Ishikawa (cell line): Measurements from ENCODE around the gene SLC10A1.

ENCODE experiments used
- CEBPB ChIP-seq: IDR thresholded peaks from 2 replicates; pipeline ENCODE4 v1.6.1; 2012
- CREB1 ChIP-seq: IDR thresholded peaks from 2 replicates; pipeline ENCODE4 v1.6.1; 2012; ENCODE audit warnings: low read depth
- EGR1 ChIP-seq: IDR thresholded peaks from 2 replicates; pipeline ENCODE4 v1.6.1; 2012
- EP300 ChIP-seq: IDR thresholded peaks from 2 replicates; pipeline ENCODE4 v1.6.1; 2012; ENCODE audit warnings: borderline replicate concordance
- FOXM1 ChIP-seq: IDR thresholded peaks from 2 replicates; pipeline ENCODE4 v1.6.1; 2012; ENCODE audit warnings: low read depth, borderline replicate concordance
- NFIC ChIP-seq: IDR thresholded peaks from 2 replicates; pipeline ENCODE4 v1.6.1; 2012
- RAD21 ChIP-seq: IDR thresholded peaks from 2 replicates; pipeline ENCODE4 v1.6.1; 2012; ENCODE audit warnings: low read depth
- TAF1 ChIP-seq: IDR thresholded peaks from 2 replicates; pipeline ENCODE4 v1.6.1; 2012; ENCODE audit warnings: low read depth, mild to moderate bottlenecking
- TCF12 ChIP-seq: IDR thresholded peaks from 2 replicates; pipeline ENCODE4 v1.6.1; 2012; ENCODE audit warnings: low read depth
- TEAD4 ChIP-seq: IDR thresholded peaks from 2 replicates; pipeline ENCODE4 v1.6.1; 2012
- YY1 ChIP-seq: IDR thresholded peaks from 2 replicates; pipeline ENCODE4 v1.6.1; 2012; ENCODE audit warnings: low read depth
- ZBTB7A ChIP-seq: IDR thresholded peaks from 2 replicates; pipeline ENCODE4 v1.6.1; 2012; ENCODE audit warnings: low read depth
- TF ChIP-seq, protein P1 (sequence below): IDR thresholded peaks from 2 replicates; pipeline ENCODE4 v1.6.1; 2012
- TF ChIP-seq, protein P2 (sequence below): IDR thresholded peaks from 2 replicates; pipeline ENCODE4 v1.6.1; 2012; ENCODE audit warnings: low read depth, mild to moderate bottlenecking
- TF ChIP-seq, protein P3 (sequence below): IDR thresholded peaks from 2 replicates; pipeline ENCODE4 v1.6.1; 2012

Gene SLC10A1

DNA sequence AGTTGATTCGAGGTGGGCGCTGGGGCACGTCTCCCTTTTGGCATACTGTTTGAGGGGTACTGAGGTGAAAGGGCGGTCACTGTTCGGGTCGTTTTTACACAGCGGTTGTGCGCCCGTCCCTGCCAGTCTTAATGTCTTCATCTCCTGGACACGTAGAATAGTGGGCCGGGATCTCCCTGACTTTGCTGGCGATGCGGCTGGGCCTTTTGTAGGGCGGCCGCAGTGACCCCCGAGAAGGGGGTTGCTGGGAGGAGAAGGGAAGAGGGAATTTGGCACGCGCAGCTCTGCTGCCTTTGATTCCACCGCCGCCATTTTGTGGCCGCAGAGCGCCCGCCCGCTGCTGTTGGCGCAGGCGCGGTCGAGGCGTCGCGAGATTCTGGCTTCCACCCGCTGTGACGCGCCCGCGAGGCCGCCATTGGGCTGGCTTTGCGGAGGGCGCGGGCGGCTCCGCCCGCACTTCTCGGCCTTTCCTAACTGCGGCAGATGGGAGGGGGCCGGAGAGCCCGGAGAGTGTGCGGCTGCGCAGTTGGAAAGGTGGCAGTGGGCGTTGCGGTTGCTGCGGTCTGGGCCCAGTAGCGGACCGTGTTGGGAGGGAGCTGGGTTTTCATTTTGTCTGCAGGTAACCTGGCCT is 29.6 kb downstream of the SLC10A1 start:
- TF ChIP-seq ZBTB7A (no peak), EP300 (no peak), TAF1 (peak; percentile 87), EGR1 (peak; percentile 58), NFIC (no peak), TCF12 (no peak; the same call in 1 of the 2 replicates), TEAD4 (peak; percentile 58), CEBPB (0 out of 2 replicates have a peak, but pooled peaks have one; percentile 1), CREB1 (no peak), RAD21 (no peak), FOXM1 (no peak), YY1 (peak; percentile 95)
- TF ChIP-seq, protein P1, sequence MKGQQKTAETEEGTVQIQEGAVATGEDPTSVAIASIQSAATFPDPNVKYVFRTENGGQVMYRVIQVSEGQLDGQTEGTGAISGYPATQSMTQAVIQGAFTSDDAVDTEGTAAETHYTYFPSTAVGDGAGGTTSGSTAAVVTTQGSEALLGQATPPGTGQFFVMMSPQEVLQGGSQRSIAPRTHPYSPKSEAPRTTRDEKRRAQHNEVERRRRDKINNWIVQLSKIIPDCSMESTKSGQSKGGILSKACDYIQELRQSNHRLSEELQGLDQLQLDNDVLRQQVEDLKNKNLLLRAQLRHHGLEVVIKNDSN: no peak
- TF ChIP-seq, protein P2, sequence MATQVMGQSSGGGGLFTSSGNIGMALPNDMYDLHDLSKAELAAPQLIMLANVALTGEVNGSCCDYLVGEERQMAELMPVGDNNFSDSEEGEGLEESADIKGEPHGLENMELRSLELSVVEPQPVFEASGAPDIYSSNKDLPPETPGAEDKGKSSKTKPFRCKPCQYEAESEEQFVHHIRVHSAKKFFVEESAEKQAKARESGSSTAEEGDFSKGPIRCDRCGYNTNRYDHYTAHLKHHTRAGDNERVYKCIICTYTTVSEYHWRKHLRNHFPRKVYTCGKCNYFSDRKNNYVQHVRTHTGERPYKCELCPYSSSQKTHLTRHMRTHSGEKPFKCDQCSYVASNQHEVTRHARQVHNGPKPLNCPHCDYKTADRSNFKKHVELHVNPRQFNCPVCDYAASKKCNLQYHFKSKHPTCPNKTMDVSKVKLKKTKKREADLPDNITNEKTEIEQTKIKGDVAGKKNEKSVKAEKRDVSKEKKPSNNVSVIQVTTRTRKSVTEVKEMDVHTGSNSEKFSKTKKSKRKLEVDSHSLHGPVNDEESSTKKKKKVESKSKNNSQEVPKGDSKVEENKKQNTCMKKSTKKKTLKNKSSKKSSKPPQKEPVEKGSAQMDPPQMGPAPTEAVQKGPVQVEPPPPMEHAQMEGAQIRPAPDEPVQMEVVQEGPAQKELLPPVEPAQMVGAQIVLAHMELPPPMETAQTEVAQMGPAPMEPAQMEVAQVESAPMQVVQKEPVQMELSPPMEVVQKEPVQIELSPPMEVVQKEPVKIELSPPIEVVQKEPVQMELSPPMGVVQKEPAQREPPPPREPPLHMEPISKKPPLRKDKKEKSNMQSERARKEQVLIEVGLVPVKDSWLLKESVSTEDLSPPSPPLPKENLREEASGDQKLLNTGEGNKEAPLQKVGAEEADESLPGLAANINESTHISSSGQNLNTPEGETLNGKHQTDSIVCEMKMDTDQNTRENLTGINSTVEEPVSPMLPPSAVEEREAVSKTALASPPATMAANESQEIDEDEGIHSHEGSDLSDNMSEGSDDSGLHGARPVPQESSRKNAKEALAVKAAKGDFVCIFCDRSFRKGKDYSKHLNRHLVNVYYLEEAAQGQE: no peak
- TF ChIP-seq, protein P3, sequence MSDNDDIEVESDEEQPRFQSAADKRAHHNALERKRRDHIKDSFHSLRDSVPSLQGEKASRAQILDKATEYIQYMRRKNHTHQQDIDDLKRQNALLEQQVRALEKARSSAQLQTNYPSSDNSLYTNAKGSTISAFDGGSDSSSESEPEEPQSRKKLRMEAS: peak; percentile 42

DNA sequence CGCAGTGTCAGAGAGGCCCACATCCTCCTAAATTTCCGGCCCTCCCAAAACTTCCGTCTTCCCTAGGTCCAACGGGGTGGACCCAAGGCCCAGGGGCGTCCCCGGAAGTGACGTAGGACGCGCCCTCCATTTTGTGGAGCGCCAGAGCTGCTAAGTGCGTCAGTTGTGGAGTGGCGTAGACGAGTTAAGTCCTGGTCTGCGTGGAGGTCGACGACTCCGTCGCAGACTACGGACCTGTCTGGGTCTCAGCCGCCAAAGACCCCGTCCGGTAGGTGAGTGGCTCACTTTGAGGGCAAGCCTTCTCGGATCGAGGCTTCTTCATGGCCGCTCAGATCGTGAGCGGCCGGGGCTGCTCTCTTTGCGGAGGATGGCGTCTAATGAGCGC is 30.1 kb downstream of the SLC10A1 start, which contains the start of gene SRSF5:
Gene SRSF5 (plus strand): TSS at position 159 of the 385 bp plus-strand sequence. CDS start 1,015 bp downstream, outside the sequence.
- TF ChIP-seq CEBPB (no peak), TCF12 (peak; percentile 22; the same call in 1 of the 2 replicates), FOXM1 (peak; percentile 65; the same call in 1 of the 2 replicates), TEAD4 (peak; percentile 80), NFIC (peak; percentile 14; the same call in 1 of the 2 replicates), RAD21 (no peak), CREB1 (peak; percentile 86), TAF1 (no peak; the same call in none of the 2 replicates), YY1 (peak; percentile 98), EGR1 (peak; percentile 23; the same call in 1 of the 2 replicates)
- TF ChIP-seq, protein P2: no peak
- TF ChIP-seq, protein P3: peak; percentile 67
- TF ChIP-seq, protein P1: no peak

DNA sequence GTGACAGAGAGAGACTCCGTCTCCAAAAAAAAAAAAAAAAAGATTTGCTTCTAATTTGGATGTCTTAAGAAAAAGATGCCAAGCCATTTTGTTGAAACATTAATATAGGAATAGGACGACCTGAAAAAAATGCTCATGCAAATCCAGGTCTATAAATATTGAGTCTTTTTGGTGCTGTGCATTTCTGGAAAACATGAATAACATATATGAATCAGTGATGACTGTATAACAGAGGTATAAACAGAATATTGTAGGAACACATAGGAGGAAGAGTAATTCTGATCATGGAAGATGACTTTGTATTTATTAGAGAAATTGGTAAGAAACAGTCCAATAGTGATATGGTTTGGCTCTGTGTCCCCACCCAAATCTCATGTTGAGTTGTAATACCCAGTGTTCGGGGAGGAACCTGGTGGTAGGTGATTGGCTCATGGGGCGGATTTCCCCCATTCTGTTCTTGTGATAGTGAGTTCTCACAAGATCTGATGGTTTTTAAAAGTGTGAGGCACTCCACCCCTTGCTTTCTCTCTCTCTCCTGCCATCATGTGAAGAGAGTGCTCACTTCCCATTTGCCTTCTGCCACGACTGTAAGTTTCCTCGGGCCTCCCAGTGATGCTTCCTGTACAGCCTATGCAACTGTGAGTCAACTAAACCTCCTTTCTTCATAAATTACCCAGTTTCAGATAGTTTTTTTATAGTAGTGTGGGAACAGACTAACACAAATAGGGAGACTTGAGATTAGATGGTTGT is 33.1 kb downstream of the SLC10A1 start:
- TF ChIP-seq, protein P3: no peak
- TF ChIP-seq, protein P2: no peak
- TF ChIP-seq CREB1 (no peak), CEBPB (no peak)

DNA sequence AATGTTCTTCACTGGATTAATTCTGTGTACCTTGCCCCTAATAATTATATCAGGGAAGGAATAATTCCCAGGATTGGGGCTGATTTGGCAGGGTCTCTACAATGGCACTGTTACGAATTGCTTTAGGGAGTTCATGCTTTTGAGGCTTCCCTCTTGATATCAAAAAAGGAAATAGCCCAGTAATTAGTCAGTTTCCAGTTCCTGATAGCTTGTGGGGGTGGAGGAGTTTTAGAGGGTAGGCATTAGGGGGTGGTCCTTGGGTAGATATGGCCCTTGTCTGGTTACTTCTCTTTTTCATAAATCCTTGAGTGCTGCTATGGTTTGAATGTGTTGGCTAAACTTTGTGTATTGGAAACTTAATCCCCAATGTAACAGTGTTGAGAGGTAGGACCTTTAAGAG is 36.2 kb downstream of the SLC10A1 start:
- no peak for TF ChIP-seq EP300
- TF ChIP-seq YY1: no peak
- no peak for TF ChIP-seq TCF12
